Mucosa of descending colon (tissue), 3 donors: Measurements from ENCODE around the gene ABCA12. TPM values are rescaled to one million over a fixed set of nuclear protein-coding genes. Genes with fewer than 3 reads are reported as not detected.

ENCODE experiments used
- ATAC-seq: fragments of 200-7000 bp; cut with Tn5 transposase; one replicate; pipeline ENCODE4 v1.9.1; 2020; ENCODE audit warnings: mild to moderate bottlenecking, moderate library complexity
- DNase-seq, 3 donors: peaks; one replicate each; pipeline ENCODE4 v3.0.0-alpha.2; 2020
- H3K36me3 ChIP-seq: fragments of 200-600 bp; one replicate; pipeline ENCODE4 v1.8.0; 2021; ENCODE audit warnings: low read depth, mild to moderate bottlenecking
- H3K4me1 ChIP-seq: fragments of 200-600 bp; one replicate; pipeline ENCODE4 v1.8.0; 2021; ENCODE audit warnings: low read depth, mild to moderate bottlenecking
- H3K4me3 ChIP-seq: fragments of 200-600 bp; one replicate; pipeline ENCODE4 v1.8.0; 2021; ENCODE audit warnings: mild to moderate bottlenecking
- H3K9me3 ChIP-seq: fragments of 200-600 bp; one replicate; pipeline ENCODE4 v1.8.0; 2021; ENCODE audit warnings: mild to moderate bottlenecking
- intact Hi-C, 2 donors: fragments of 100-400 bp; cut with DNase I in 1 of 2; cut with micrococcal nuclease in 1 of 2; formaldehyde crosslinking; loops; one replicate each; pipeline versions ENCODE4 v1.11.0 to v1.11.1; 2022; cut with DNase I, micrococcal nuclease
- total RNA-seq, 3 donors: library from RNA; stranded (reverse); fragmentation: NEBNext Ultra II Directional in 2 of 3; extraction: Animal tissue kit (Norgen Biotek cat#: 25700) in 2 of 3; gene quantifications; one replicate each; pipeline versions ENCODE4 v1.2.1 to v1.2.4, GENCODE V29; 2021 to 2023
- TF ChIP-seq, protein P1 (sequence below): fragments of 200-600 bp; IDR thresholded peaks from one replicate; pipeline ENCODE4 v1.8.0; 2022; ENCODE audit warnings: antibody characterized with exemption, mild to moderate bottlenecking
- donor health status: DM: no; HTN: no; CAD: no; lungs with moderate emphysema.
- donor health status: DM: no; HTN: no; CAD: no.
- donor health status: DM: no; HTN: yes; CAD: no.

The ABCA12 gene
- total RNA-seq, 3 donors from 2014 or later = 0.05 to 1.1 TPM; not detected in 1

DNA sequence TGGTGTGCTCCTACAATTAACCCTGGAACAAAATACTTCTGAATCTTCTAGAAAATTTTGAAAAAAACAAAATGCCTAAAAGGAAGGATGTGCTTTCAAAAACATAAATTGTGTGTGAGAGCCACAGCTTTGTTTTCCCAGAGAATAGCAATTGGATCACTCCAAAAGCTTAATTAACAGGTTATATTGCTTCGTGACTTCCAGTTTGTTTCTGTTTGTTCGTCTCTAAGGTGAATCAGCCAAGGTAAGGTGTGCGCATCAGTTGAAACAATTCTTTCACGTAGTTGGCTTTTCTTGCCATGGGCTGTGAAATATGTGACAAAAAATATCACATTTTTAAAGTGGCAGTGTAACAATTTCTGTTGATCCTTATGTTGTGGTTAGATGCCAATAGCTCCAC is 238.7 kb downstream of the ABCA12 start:
- Histone ChIP-seq H3K36me3 (no peaks in the 10 kb centered on the region), H3K9me3 (no peaks in the 10 kb centered on the region), H3K4me3 (no peak overlapping the region), H3K4me1 (no peaks in the 10 kb centered on the region)
- ATAC-seq = no peak
- intact Hi-C loops = no loop called here
- no peak for DNase-seq
- TF ChIP-seq, protein P1, sequence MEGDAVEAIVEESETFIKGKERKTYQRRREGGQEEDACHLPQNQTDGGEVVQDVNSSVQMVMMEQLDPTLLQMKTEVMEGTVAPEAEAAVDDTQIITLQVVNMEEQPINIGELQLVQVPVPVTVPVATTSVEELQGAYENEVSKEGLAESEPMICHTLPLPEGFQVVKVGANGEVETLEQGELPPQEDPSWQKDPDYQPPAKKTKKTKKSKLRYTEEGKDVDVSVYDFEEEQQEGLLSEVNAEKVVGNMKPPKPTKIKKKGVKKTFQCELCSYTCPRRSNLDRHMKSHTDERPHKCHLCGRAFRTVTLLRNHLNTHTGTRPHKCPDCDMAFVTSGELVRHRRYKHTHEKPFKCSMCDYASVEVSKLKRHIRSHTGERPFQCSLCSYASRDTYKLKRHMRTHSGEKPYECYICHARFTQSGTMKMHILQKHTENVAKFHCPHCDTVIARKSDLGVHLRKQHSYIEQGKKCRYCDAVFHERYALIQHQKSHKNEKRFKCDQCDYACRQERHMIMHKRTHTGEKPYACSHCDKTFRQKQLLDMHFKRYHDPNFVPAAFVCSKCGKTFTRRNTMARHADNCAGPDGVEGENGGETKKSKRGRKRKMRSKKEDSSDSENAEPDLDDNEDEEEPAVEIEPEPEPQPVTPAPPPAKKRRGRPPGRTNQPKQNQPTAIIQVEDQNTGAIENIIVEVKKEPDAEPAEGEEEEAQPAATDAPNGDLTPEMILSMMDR = no peak

DNA sequence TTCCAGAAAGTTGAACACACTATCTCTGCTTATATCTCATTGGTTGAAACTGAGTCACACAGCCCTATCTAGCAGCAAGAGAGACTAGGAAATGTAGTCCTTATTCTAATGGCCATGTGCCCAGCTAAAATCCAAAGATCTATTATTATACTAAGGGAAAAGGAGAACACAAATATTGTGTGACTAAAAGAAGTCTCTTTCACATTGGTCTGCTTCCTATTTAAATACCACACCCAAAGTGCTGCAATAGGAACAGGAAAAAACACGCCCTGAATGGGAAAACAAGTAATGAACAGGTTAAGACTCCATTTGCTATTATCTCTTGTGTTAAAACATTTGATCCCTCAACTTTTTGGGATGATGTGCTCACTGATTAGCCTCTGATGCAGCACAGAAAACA is 242.2 kb downstream of the ABCA12 start:
- intact Hi-C loops = no loop called here
- Histone ChIP-seq H3K36me3 (no peaks in the 10 kb centered on the region), H3K9me3 (no peaks in the 10 kb centered on the region), H3K4me1 (no peaks in the 10 kb centered on the region), H3K4me3 (no peak overlapping the region)
- ATAC-seq (no peak), DNase-seq (no peak)
- TF ChIP-seq, protein P1 = no peak

DNA sequence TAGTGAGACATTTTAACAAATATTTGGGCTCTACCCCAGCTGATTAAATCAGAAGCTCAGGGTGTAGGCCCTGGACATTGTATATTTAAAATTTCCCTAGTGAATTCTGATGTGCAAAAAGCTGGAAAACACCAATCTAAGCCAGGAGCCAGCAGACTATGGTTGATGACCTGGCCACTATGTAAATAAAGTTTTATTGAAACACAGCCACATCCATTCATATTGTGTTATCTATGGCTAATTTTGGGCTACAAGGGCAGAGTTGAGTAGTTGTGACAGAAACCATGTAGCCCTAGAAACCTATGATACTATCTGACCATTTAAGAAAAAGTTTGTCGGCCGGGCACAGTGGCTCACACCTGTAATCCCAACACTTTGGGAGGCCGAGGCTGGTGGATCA is 243.0 kb downstream of the ABCA12 start:
- H3K4me3 ChIP-seq = no peak overlapping the region
- H3K9me3 ChIP-seq = no peaks in the 10 kb centered on the region
- no peaks in the 10 kb centered on the region for H3K36me3 ChIP-seq
- intact Hi-C loops = no loop called here
- TF ChIP-seq, protein P1 = no peak
- ATAC-seq (no peak), DNase-seq (no peak)
- H3K4me1 ChIP-seq = no peaks in the 10 kb centered on the region

DNA sequence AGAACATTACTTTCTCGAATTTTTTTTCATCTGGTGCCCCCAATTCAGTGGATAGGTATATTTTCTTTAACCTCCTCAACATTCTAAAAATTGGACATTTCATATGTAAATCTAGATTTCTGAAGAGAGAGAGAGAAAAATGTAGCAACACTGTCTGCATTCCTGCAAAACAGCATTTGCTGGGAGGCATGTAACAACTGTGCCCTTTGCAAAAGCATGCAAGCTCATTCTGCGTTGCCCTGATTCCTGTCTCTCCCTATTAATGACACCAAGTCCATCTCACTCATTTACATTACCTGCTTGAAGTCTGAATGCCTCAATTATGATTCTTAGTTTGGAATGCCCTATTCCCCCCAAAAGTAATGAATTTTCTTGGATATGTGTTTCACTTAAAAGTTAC is 249.1 kb downstream of the ABCA12 start:
- H3K4me1 ChIP-seq = no peaks in the 10 kb centered on the region
- no peaks in the 10 kb centered on the region for H3K9me3 ChIP-seq
- no peak for ATAC-seq
- TF ChIP-seq, protein P1 = no peak
- no peak for DNase-seq
- no peaks in the 10 kb centered on the region for H3K36me3 ChIP-seq
- intact Hi-C loops = no loop called here
- H3K4me3 ChIP-seq = no peak overlapping the region

DNA sequence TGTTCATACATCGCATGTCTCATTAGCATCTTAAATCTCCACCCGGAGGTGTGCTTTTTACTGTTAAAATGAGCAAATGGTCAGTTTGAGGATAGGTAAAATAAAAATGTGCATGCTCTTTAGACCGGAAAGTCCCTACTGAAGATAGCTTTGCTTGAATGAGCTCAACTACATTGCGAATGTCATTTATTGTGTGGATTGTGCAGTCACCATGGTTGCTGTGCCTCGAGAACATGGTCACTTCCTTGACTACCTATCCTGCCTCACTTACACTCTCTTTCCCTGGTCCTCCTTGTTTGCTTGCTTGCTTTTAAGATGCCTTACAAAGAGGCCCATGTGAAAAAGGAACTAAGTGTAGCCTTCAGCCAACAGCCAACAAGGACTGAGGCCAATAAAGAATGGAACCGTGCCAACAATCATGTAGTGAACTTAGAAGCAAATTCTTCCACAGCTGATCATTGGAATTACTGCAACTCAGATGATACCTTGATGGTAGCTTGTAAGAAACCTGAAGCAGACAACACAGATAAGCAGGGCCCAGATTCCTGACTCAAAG is 256.7 kb downstream of the ABCA12 start:
- Histone ChIP-seq H3K4me1 (no peaks in the 10 kb centered on the region), H3K9me3 (no peaks in the 10 kb centered on the region), H3K36me3 (no peaks in the 10 kb centered on the region), H3K4me3 (no peak overlapping the region)
- intact Hi-C loops = no loop called here
- no peak for ATAC-seq
- DNase-seq = no peak
- TF ChIP-seq, protein P1 = no peak

Other genes starting within 250 kb of the ABCA12 start
- gene ATIC, start 173.4 kb upstream of the ABCA12 start, total RNA-seq = 10 to 100 TPM; 73.8 to 91.2 (median 76.6) TPM